Rectal smooth muscle tissue (tissue), 1 donor: Measurements from ENCODE around the gene CD55.

Experiments
- H3K27ac ChIP-seq: one replicate; pipeline ENCODE4 v1.7.0; 2013; ENCODE audit warnings: low read depth, low read length, inconsistent platforms
- H3K27me3 ChIP-seq: one replicate; pipeline ENCODE4 v1.7.0; 2013; ENCODE audit warnings: low read length; ENCODE audit not compliant: control insufficient read depth, insufficient read depth
- H3K36me3 ChIP-seq: one replicate; pipeline ENCODE4 v1.7.0; 2013; ENCODE audit warnings: low read length; ENCODE audit not compliant: control insufficient read depth, insufficient read depth
- H3K4me1 ChIP-seq: one replicate; pipeline ENCODE4 v1.7.0; 2013; ENCODE audit warnings: low read length; ENCODE audit not compliant: control insufficient read depth, insufficient read depth
- H3K4me3 ChIP-seq: one replicate; pipeline ENCODE4 v1.7.0; 2013; ENCODE audit warnings: low read length
- H3K9ac ChIP-seq: one replicate; pipeline ENCODE4 v1.7.0; 2013; ENCODE audit warnings: low read length

CD55 gene

GRCh38 chr1:207289756-207290155 is 31.7 kb upstream of the CD55 start:
- no peak overlapping the region for H3K4me3 ChIP-seq
- H3K27ac ChIP-seq, result no peak overlapping the region
- H3K27me3 ChIP-seq, result no peaks in the 10 kb centered on the region
- no peak overlapping the region for H3K9ac ChIP-seq
- H3K36me3 ChIP-seq, result no peaks in the 10 kb centered on the region
- peaks cover 20% of the 10 kb centered on the region for H3K4me1 ChIP-seq

GRCh38 chr1:207291723-207292122 is 29.8 kb upstream of the CD55 start:
- Histone ChIP-seq H3K4me3 (no peak overlapping the region), H3K27ac (no peak overlapping the region), H3K4me1 (peaks cover 14% of the 10 kb centered on the region), H3K9ac (no peak overlapping the region), H3K27me3 (no peaks in the 10 kb centered on the region), H3K36me3 (no peaks in the 10 kb centered on the region)

- Histone ChIP-seq H3K4me3 (no peak overlapping the region), H3K27me3 (no peaks in the 10 kb centered on the region), H3K27ac (no peak overlapping the region), H3K4me1 (no peaks in the 10 kb centered on the region), H3K9ac (no peak overlapping the region), H3K36me3 (no peaks in the 10 kb centered on the region)
Observed at GRCh38 chr1:207298186-207298585, 23.3 kb upstream of the CD55 start.

GRCh38 chr1:207298636-207299398 is 22.7 kb upstream of the CD55 start:
- no peaks in the 10 kb centered on the region for H3K27me3 ChIP-seq
- H3K36me3 ChIP-seq, result no peaks in the 10 kb centered on the region
- H3K9ac ChIP-seq, result no peak overlapping the region
- H3K4me1 ChIP-seq, result no peaks in the 10 kb centered on the region
- H3K4me3 ChIP-seq, result no peak overlapping the region
- H3K27ac ChIP-seq, result no peak overlapping the region

- Histone ChIP-seq H3K27me3 (no peaks in the 10 kb centered on the region), H3K4me3 (no peak overlapping the region), H3K4me1 (no peaks in the 10 kb centered on the region), H3K36me3 (no peaks in the 10 kb centered on the region), H3K27ac (no peak overlapping the region), H3K9ac (no peak overlapping the region)
Observed at GRCh38 chr1:207300970-207301369, 20.5 kb upstream of the CD55 start.

- Histone ChIP-seq H3K27ac (no peak overlapping the region), H3K36me3 (no peaks in the 10 kb centered on the region), H3K4me1 (no peaks in the 10 kb centered on the region)
Observed at GRCh38 chr1:207302618-207303393, 18.7 kb upstream of the CD55 start.

GRCh38 chr1:207304710-207305488 is 16.6 kb upstream of the CD55 start:
- peaks cover 6% of the 10 kb centered on the region for H3K4me1 ChIP-seq
- H3K9ac ChIP-seq, result no peak overlapping the region
- H3K36me3 ChIP-seq, result no peaks in the 10 kb centered on the region
- H3K27ac ChIP-seq, result no peak overlapping the region
- no peaks in the 10 kb centered on the region for H3K27me3 ChIP-seq
- no peak overlapping the region for H3K4me3 ChIP-seq

More at GRCh38 chr1:207302618-207303393, 18.7 kb upstream of the CD55 start:
- Histone ChIP-seq H3K27me3 (no peaks in the 10 kb centered on the region), H3K4me3 (no peak overlapping the region), H3K9ac (no peak overlapping the region)

GRCh38 chr1:207305489-207305873 is 16.0 kb upstream of the CD55 start:
- H3K9ac ChIP-seq, result no peak overlapping the region
- H3K27me3 ChIP-seq, result no peaks in the 10 kb centered on the region
- H3K4me1 ChIP-seq, result peaks cover 7% of the 10 kb centered on the region
- no peak overlapping the region for H3K4me3 ChIP-seq
- no peaks in the 10 kb centered on the region for H3K36me3 ChIP-seq
- no peak overlapping the region for H3K27ac ChIP-seq

GRCh38 chr1:207306023-207306422 is 15.5 kb upstream of the CD55 start:
- no peak overlapping the region for H3K9ac ChIP-seq
- no peaks in the 10 kb centered on the region for H3K27me3 ChIP-seq
- H3K4me3 ChIP-seq, result no peak overlapping the region
- peaks cover 7% of the 10 kb centered on the region for H3K4me1 ChIP-seq
- H3K27ac ChIP-seq, result no peak overlapping the region
- no peaks in the 10 kb centered on the region for H3K36me3 ChIP-seq

GRCh38 chr1:207306603-207307002 is 14.9 kb upstream of the CD55 start:
- no peaks in the 10 kb centered on the region for H3K36me3 ChIP-seq
- no peak overlapping the region for H3K4me3 ChIP-seq
- H3K9ac ChIP-seq, result no peak overlapping the region
- H3K4me1 ChIP-seq, result peaks cover 7% of the 10 kb centered on the region
- H3K27me3 ChIP-seq, result no peaks in the 10 kb centered on the region
- H3K27ac ChIP-seq, result no peak overlapping the region

- no peak overlapping the region for H3K4me3 ChIP-seq
- H3K27ac ChIP-seq, result no peak overlapping the region
- H3K27me3 ChIP-seq, result no peaks in the 10 kb centered on the region
- H3K4me1 ChIP-seq, result peaks cover 7% of the 10 kb centered on the region
- H3K9ac ChIP-seq, result no peak overlapping the region
- no peaks in the 10 kb centered on the region for H3K36me3 ChIP-seq
Observed at GRCh38 chr1:207308451-207309190, 12.9 kb upstream of the CD55 start.
